Ishikawa (cell line): ENCODE measurements around the gene SEPTIN10.

Experiments used
- CEBPB ChIP-seq: IDR thresholded peaks from 2 replicates; pipeline ENCODE4 v1.6.1; 2012
- CREB1 ChIP-seq: IDR thresholded peaks from 2 replicates; pipeline ENCODE4 v1.6.1; 2012; ENCODE audit warnings: low read depth
- EGR1 ChIP-seq: IDR thresholded peaks from 2 replicates; pipeline ENCODE4 v1.6.1; 2012
- EP300 ChIP-seq: IDR thresholded peaks from 2 replicates; pipeline ENCODE4 v1.6.1; 2012; ENCODE audit warnings: borderline replicate concordance
- FOXM1 ChIP-seq: IDR thresholded peaks from 2 replicates; pipeline ENCODE4 v1.6.1; 2012; ENCODE audit warnings: low read depth, borderline replicate concordance
- MAX ChIP-seq: IDR thresholded peaks from 2 replicates; pipeline ENCODE4 v1.6.1; 2012
- NFIC ChIP-seq: IDR thresholded peaks from 2 replicates; pipeline ENCODE4 v1.6.1; 2012
- RAD21 ChIP-seq: IDR thresholded peaks from 2 replicates; pipeline ENCODE4 v1.6.1; 2012; ENCODE audit warnings: low read depth
- REST ChIP-seq: IDR thresholded peaks from 2 replicates; pipeline ENCODE4 v1.6.1; 2012; ENCODE audit warnings: low read depth, mild to moderate bottlenecking
- TAF1 ChIP-seq: IDR thresholded peaks from 2 replicates; pipeline ENCODE4 v1.6.1; 2012; ENCODE audit warnings: low read depth, mild to moderate bottlenecking
- TCF12 ChIP-seq: IDR thresholded peaks from 2 replicates; pipeline ENCODE4 v1.6.1; 2012; ENCODE audit warnings: low read depth
- TEAD4 ChIP-seq: IDR thresholded peaks from 2 replicates; pipeline ENCODE4 v1.6.1; 2012
- USF1 ChIP-seq: IDR thresholded peaks from 2 replicates; pipeline ENCODE4 v1.6.1; 2012
- YY1 ChIP-seq: IDR thresholded peaks from 2 replicates; pipeline ENCODE4 v1.6.1; 2012; ENCODE audit warnings: low read depth
- ZBTB7A ChIP-seq: IDR thresholded peaks from 2 replicates; pipeline ENCODE4 v1.6.1; 2012; ENCODE audit warnings: low read depth

The SEPTIN10 gene

GRCh38 chr2:109638795-109639194, 25.0 kb upstream of the SEPTIN10 start:
- TF ChIP-seq ZBTB7A: no peak
- TF ChIP-seq TCF12: no peak
- no peak for TF ChIP-seq MAX
- TF ChIP-seq USF1: no peak
- TF ChIP-seq REST: no peak
- TF ChIP-seq RAD21: no peak
- TF ChIP-seq TEAD4: no peak
- TF ChIP-seq EGR1: no peak
- no peak for TF ChIP-seq FOXM1
- TF ChIP-seq TAF1: no peak
- TF ChIP-seq NFIC: no peak
- no peak for TF ChIP-seq EP300
- no peak for TF ChIP-seq CREB1
- no peak for TF ChIP-seq YY1
- TF ChIP-seq CEBPB: no peak

GRCh38 chr2:109637749-109638570, 24.2 kb upstream of the SEPTIN10 start:
- TF ChIP-seq TAF1 (no peak), RAD21 (no peak), YY1 (no peak), CEBPB (no peak), FOXM1 (no peak), ZBTB7A (no peak), CREB1 (no peak), NFIC (no peak), TCF12 (no peak), USF1 (no peak), EP300 (no peak), MAX (no peak), TEAD4 (no peak)

- TF ChIP-seq REST (no peak), CREB1 (no peak), ZBTB7A (no peak), CEBPB (no peak), MAX (no peak), USF1 (no peak), EGR1 (no peak), YY1 (no peak), NFIC (no peak), RAD21 (no peak), EP300 (no peak), TAF1 (no peak), TCF12 (no peak), TEAD4 (no peak), FOXM1 (no peak)
These were observed 22.6 kb upstream of the SEPTIN10 start for GRCh38 chr2:109636317-109636716.

- no peak for TF ChIP-seq EGR1
- no peak for TF ChIP-seq CREB1
- TF ChIP-seq TCF12: no peak
- no peak for TF ChIP-seq USF1
- no peak for TF ChIP-seq NFIC
- no peak for TF ChIP-seq EP300
- no peak for TF ChIP-seq RAD21
These were observed 21.9 kb upstream of the SEPTIN10 start for GRCh38 chr2:109635426-109636304.
